Kasumi-1 (cell line): Measurements from ENCODE around the gene CPA4.

Source experiments
- DNase-seq, 2 experiments: peaks; one replicate each; lab custom pipeline; 2025; lab: John Stamatoyannopoulos, UW

Gene CPA4

DNA sequence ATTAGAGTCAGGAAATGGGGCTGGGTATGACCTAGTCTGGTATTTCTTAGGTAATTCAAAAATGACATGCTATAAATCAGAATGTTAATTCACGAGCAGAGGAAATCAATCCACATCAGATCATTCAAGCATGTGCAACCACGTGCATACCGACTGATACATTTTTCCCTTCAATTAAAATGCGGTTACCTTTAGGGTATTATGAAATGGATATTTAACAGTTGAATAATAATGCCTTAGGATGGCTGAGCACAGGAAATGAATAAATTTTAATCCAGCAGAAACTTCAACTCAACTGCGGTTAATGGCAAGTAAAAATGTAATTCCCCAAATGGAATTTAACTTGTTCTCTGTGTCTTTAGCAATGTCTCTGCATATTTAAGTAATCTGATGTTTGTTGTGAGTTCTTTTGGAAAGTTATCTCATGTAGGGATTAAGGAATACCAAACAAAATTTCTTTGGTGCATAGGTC lies 17.1 kb upstream of the CPA4 start:
- DNase-seq: no peak

DNA sequence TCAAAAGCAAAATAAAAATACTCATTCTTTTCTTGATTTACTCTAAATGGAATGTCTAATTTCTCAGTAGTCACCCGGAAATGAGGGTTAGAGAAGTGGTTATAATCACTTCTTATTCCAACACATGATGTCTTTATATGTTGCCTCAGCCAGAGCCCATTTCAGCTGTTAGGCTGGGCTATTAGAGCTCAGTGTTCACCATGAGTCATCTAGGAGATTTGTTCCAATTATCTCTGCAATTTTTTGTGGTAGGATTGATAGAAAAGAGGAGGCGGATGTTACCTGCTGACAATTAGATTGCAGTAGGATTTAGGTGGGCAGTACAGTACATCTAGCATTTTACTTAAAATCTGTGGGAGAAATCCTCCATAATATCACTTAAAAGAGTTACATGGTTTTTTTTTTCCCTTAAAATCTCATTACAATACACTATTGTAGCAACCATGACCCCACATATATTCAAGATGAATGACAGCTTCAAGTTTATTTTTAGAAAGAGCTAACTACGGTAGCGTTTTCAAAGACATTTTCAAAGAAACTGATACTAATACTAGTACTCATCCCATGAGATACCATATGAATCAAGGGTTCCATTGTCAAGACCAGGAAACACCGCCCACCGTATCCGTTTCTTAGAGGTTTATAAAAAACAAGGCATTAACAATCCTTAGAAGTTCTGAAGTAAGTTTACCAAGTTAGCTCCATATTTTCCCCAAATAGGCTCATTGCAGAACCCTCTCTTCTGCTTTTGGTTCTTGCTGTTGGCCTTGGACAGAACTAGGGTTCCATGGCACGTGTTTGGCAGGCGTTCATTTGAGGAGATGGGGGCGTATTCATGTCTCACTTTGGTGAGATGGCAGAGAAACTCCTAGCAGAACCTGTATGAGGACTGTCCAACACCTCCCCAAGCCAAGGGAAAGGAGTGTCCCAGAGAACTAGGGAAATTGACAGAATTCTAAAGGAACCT lies 15.9 kb upstream of the CPA4 start:
- DNase-seq: no peak

DNA sequence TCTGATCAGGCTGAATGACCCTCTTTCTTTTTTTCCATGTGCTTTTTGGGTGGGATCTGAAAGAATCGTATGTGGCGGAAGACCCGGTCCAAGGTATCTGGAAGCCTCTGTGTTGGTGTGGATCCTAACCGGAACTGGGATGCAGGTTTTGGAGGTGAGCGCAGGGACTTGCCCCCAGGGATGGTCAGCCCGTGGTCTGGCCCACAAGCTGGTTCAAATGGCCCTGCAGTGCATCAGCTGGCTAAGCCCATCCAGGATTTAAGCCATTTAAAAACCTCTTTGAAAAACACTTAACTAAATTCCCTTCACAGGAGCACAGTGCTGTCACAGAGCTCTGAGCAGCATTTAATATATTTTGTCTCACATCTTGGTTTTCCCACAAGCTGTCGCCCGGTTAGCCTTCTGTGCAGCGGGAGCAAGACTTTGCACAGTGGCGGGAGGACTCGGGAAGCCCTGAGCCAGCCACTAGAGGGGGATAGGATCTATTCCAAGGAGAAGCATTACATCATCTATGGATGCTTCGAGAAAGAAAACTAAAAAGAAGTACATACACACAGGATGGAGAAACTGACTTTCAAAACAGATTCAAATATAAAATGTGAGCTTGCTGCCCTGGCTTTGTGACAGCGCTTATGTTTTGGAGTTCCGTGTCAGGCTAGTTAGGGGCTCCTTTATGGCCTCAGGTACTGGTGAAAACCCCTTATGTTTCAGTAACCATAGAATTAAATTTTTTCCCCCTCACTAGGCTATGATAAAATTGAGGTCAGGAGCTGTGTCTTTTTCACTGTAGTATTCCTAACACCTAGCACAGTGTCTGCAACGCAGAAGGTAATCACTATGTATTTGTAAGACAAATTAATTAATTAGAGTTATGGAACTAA lies 15.0 kb upstream of the CPA4 start:
- DNase-seq: peak; percentile 36 to 41

DNA sequence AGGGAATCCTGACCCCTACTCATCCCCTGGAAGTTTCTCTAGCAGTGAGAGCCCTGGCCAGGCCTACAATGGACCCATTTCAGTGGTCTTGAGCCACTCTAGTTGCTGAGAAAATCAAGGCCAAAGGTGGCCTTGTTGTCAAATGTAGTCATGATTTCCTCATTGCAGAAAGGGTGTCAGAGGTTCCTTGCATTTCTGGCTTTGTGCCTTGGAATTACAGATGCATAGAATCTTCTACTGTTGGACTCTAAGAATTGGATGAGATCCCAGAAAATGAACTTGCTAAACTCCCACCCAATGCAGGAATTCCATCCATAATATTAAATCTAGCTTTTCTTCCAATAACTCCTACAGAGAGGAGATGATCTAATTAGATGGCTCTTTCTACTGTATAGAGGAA lies 14.1 kb upstream of the CPA4 start:
- no peak for DNase-seq

DNA sequence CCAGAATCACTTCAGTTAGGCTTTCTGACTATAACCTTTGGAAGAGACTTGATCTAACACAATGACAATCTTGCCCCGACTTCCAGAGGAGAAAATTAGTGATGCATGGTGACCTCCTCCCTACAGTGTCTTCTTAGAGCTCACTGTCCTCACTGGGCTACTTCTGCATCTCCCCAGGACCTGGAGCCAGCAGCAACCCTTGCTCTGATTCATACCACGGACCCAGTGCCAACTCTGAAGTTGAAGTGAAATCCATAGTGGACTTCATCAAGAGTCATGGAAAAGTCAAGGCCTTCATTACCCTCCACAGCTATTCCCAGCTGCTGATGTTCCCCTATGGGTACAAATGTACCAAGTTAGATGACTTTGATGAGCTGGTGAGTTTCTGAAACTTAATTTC lies 13.7 kb upstream of the CPA4 start:
- DNase-seq: no peak

DNA sequence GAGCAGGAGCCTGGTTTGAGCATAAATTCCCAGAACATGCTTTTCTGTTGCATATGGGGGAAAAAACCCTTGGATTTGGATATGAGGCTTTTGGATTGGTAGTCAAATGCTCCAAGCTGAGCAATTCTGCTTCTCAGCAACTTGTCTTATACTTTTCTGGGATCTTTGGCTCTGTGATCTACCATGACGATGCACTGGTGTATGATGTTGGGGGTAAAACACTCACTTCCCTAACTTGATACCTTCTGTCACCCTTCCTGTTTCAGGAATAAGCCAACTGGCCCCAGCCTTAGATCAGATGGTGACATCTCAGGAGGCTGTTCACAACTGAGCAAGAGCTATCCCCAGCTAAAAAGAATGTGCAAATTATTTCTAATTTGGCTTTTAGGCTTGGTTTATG lies 13.1 kb upstream of the CPA4 start:
- DNase-seq: no peak

DNA sequence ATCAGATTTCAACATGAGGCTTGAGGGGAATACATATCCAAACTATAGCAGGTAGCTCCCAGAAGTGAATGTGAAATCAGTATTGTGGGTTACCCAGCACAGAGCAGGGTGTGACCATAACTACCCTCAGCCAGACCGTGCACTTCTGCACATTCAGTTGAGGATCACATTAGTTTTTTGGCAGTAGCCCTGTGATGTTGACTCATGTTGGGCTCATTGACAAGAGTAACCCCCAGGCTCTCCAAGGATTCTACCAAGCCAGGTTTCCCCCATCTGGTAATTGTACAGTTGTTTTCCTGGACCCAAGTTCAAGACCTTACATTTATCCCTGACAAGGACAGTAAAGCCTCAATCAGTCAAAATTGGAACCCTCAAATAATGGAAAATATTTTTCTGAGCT lies 11.7 kb upstream of the CPA4 start:
- no peak for DNase-seq

DNA sequence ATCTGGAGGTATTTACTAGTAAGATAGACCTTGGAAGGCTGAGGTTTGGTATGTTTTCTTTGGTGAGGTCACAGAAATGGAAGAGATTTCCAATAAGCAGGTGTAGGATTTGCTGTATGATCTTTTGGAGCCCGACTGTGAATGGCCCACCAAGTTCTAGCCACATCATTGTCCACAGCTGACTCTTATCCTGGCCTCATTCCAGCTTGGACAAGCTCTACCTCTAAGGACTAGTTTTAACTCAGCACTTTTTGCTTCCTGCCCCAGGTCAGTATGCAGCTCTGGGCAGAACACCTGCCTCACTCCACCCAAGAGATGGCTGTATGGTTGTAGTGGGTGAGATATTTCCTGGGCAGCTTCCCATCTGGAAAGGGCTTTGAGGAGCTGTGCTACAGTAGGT lies 6.1 kb upstream of the CPA4 start:
- no peak for DNase-seq

DNA sequence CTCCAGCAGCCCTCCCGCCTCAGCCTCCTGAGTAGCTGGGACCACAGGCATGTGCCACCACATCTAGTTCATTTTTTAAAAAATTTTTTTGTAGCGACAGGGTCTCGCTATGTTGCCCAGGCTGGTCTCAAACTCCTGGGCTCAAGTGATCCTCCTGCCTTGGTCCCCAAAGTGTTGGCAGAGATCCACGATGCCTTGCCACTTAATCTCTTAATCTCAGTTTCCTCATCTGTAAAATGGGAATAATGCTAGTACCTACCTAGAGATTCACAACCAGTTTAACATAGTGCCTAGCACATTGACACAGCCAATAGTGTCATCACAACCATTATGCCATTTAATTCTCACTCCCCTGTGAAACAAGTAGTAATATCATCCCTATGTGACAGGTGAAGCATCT lies 4.8 kb upstream of the CPA4 start:
- no peak for DNase-seq

DNA sequence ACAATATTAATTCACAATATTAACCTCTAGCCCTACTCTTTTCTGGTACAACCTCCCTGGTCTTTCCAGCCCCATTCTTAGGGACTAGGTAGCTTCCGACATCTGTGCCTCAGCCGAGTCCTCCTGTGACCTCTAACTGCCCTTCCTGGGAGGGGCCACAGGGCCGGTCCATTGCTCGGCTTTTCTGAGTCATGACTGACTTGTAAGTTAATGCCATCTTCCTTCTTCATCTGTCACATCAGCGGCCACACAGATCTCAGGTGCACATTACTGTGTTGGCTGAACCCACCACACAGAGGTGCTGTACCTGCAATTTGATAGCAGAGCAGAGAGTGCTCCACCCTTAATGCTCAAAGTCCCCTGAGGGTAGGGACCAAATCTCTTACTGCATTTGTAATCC lies 4.1 kb upstream of the CPA4 start:
- no peak for DNase-seq

DNA sequence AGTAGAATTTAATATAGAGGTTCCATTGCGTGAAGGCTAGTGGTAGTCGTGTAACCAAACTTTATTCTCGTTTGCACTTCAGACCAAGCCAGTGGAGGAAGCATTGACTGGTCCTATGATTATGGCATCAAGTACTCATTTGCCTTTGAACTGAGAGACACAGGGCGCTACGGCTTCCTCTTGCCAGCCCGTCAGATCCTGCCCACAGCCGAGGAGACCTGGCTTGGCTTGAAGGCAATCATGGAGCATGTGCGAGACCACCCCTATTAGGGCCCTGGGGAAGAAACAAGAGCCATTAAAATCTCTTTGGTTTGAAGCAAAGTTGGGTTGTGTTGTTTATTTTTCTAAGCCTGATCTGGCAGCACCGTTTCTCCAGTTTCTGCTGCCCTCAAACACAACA lies 3.5 kb upstream of the CPA4 start:
- no peak for DNase-seq

DNA sequence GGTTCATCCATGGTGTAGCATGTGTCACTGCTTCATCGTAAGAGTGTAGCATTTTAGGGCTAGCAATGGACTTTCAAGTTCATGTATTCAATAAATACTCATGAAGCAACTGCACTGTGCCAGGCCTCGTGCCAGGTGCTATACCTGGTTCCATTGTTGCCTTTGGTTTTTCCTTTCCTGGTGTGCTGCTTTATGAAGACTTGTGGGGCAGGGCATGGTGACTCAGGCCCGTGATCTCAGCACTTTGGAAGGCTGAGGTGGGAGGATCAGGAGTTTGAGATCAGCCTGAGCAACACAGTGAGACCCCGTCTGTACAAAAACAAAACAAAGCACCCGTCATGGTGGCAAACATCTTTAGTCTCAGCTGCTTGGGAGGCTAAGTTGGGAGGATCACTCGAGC lies 2.2 kb upstream of the CPA4 start:
- no peak for DNase-seq

DNA sequence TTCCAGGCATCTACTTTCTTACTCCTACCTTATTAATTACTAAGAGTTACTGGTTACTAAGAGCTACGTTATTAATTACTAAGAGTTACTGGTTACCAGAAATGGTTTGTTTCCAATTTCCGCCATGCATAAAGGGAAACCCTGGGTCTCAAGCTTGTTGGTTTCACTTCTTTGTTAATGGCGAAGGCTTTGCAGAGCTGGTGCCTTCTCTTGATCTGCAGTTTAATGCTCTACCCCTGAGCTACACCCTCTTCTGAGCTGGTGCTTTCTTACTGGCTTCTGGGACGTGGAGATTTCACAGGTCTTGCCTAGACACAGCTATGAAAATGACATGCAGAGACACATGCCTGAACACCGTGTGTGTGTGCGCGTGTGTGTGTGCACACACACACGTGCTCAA lies 560 bp downstream of the CPA4 start:
- DNase-seq: no peak

DNA sequence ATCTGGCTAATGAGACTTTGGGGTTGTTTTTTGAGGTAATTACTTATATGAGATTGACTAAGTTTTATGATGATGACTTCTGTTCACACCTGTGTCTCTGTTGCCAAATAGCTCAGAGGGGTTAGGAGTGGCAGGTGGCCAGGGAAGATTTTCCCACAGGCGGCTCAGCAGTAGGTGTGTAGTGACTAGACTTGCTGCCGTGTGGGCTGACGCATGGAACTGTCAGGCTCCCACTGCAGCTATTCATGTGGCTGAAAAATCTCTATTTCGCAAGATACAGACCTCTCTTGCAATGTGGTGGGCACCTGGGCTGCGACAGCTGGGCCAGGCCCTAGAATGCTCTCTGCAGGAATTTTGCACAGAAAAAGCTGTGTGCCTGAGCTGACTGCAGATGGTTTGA lies 1.4 kb downstream of the CPA4 start:
- DNase-seq: no peak

DNA sequence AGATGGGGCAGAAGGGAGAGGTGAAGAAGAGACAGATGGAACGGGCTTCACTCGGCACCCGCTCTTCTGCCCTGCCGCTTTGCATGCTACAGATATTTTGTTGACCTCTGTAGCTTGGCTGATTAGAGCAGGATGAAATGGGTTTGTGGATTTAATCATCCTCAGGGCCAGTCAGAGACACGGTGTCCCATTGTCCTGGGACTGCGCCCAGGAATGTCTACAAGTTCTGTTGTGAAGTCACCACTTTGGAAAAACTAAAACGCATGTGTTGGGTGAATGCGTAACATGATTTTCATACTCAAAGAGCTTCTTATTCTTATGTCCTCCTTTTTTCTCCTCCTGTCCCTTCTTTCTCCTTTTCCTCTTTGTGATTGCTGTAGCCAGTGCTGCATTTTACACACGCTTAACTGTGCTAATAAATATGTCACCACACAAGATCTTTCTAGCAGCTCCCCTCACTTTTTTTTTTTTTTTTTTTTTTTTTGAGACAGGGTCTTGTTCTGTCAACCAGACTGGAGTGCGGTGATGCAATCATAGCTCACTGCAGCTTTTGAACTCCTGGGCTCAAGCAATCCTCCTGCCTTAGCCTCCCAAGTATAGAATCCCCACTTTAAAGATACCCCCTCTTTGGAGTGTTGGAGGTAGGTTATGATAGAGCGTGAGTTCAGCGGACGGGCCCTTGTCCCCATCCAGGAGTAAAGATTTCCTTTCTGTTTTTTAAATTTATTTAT lies 3.4 kb downstream of the CPA4 start:
- no peak for DNase-seq

DNA sequence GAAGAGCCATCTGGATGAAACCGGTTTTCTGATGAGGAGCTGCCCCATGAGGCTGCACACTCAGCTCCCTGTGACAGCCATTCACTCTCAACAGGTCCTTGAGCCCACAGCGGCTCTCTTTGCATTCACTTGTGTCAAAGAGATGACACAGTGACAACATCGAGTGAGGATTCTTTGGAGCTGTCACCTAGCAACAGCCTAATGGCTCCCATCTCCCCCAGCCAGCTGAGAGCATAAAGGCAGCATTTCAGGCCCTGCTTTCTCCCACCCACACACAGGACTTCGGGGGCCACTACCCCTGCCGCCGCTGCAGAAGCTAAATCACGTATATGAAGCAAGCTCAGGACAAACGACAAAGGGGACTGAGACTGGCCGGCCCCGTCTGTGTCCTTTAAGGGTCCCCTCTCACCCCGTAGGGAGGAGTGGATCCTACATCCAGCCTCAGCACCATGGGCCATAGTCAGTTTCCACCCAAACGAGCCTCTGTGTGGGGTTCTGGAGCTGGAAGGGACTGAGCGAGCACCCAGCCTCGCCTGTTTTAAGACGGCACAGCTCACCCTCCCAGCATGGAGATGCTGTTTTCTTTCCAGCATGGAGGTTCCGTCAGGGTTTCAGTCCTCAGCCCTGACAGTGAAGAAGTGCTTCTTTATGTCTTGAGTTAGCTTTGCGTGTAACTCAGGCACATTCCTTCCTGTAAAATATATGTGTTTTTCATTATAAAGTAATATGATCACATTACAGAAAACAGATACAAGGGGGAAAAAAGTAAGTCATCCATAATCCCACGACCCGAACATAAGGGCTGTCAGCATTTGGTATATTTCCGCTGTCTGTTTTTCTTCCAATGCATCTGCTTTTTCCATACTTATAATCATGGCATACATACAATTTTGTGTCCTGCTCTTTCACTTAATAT lies 4.9 kb downstream of the CPA4 start:
- no peak for DNase-seq

DNA sequence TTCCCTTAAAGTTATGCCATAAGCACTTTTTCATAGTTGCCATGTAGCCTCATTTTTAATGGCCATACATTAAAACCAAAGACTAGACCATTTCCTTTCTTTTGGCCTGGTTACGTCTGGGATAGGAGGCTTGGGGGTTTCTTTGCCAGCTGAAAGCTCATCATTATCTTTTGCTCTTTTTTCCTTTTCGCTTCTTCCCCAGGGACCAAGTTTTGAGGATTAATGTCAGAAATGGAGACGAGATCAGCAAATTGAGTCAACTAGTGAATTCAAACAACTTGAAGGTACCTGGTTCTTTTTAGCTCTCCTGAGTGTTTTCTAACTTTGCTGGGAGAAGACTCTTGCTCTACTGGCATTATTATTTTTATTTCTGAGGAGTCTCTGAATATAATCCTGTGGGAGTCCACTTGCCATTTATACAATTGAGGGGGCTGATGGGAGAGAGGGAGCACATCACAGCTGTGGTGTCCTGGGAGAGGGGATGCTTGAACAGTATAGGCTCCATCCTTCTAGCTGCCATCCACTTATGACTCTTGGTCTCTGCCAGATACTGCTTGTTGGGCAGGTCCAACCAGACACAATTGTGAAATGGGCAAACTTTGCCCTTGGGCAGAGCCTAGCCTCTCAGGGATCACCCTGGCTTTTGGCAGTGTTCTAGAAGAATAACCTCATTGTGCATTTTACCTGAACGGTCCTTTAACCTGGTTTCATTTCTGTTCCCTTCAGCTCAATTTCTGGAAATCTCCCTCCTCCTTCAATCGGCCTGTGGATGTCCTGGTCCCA lies 5.8 kb downstream of the CPA4 start:
- no peak for DNase-seq

DNA sequence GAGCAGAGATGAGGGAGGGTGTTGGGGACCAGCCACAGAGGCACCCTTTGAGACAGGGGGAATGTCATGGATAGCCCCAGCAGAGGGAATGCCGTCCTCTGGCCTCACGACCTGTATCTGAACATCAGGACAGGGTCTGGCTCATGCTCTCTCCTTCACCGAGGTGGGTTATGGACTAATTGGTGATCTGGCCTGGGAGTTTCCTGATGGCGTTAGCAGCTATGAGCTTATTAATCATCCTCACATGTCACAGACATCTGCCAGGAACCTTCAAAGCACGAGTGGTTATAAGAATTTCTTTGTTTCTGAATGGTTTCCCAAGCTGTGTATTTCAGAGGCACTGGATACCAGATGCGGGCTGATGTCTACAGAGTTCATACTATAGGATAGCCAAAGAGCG lies 6.9 kb downstream of the CPA4 start:
- DNase-seq: no peak

DNA sequence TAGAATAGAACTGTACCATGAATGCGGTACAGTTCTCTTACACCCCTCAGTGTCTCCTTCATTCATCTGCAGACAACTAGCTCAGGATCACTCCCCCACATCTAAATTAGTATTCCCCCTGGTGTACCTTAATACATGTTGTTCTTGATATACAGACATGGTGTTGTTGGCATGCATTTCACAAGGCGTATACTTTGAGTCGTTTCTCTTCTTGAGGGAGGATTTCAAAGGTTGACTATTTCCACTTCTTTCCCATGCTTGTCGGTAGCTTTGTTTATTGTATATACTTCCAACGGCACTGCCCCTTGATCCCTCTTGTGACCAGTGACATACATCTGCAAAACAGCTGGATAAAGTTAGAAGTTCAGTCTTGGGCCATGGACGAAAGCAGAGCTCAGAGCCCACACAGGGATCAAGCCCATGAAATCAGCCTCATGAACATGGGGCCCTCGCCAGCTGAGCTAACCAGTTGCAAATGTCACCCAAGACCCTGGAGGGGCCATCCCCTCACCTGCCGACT lies 8.6 kb downstream of the CPA4 start:
- no peak for DNase-seq

DNA sequence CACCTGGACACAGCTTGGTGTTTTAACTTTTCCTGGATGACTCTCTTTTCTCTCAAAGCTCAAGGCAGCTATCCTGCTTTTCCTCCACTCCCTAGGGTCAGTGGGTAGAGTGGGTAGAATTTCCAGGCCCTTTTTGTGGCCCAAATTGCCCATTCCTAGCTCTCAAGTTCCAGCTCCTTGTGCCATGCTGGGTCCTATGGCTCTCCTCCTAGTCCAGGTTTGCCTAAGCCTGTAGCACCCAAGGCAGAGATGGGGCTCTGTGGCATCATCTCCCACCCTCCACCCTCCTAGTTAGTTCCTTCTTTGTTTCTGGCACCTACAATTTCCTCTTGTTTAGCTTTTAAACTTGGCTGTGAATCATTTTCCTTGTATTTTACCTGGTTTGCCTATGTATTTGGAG lies 9.7 kb downstream of the CPA4 start:
- no peak for DNase-seq
